Osteocyte (in vitro differentiated cells): ENCODE data around the gene NATD1. TPM values are rescaled to one million over a fixed set of nuclear protein-coding genes. Genes with fewer than 3 reads are reported as not detected.

Experiments used
- DNase-seq: peaks from one replicate; pipeline ENCODE4 v3.0.0; 2021; ENCODE audit warnings: mixed read lengths; ENCODE audit not compliant: unreplicated experiment; ENCODE audit errors: extremely low spot score
- H3K27ac Mint-ChIP-seq: one replicate; pipeline ENCODE4 v1.8.0; 2021; ENCODE audit warnings: mild to moderate bottlenecking, mixed read lengths; ENCODE audit not compliant: unreplicated experiment
- H3K27me3 Mint-ChIP-seq: one replicate; pipeline ENCODE4 v1.8.0; 2021; ENCODE audit warnings: mixed read lengths; ENCODE audit not compliant: unreplicated experiment
- H3K36me3 Mint-ChIP-seq: one replicate; pipeline ENCODE4 v1.8.0; 2021; ENCODE audit warnings: mixed read lengths; ENCODE audit not compliant: unreplicated experiment
- H3K4me1 Mint-ChIP-seq: one replicate; pipeline ENCODE4 v1.8.0; 2021; ENCODE audit warnings: mixed read lengths; ENCODE audit not compliant: unreplicated experiment
- H3K4me3 Mint-ChIP-seq: one replicate; pipeline ENCODE4 v1.8.0; 2021; ENCODE audit warnings: mild to moderate bottlenecking, moderate library complexity, mixed read lengths; ENCODE audit not compliant: unreplicated experiment
- H3K9me3 Mint-ChIP-seq: one replicate; pipeline ENCODE4 v1.8.0; 2021; ENCODE audit warnings: mixed read lengths; ENCODE audit not compliant: unreplicated experiment
- CTCF ChIP-seq: fragments of 200-600 bp; sonication (generic); IDR thresholded peaks from 2 replicates; pipeline ENCODE4 v1.5.0; 2021; ENCODE audit warnings: antibody characterized with exemption, mild to moderate bottlenecking, moderate library complexity
- total RNA-seq: library from RNA; stranded (reverse); gene quantifications from 2 replicates; pipeline ENCODE4 v1.2.1, GENCODE V29; 2021

The NATD1 gene
- total RNA-seq, 1 donor from 2014 or later, result 18.5 TPM

DNA sequence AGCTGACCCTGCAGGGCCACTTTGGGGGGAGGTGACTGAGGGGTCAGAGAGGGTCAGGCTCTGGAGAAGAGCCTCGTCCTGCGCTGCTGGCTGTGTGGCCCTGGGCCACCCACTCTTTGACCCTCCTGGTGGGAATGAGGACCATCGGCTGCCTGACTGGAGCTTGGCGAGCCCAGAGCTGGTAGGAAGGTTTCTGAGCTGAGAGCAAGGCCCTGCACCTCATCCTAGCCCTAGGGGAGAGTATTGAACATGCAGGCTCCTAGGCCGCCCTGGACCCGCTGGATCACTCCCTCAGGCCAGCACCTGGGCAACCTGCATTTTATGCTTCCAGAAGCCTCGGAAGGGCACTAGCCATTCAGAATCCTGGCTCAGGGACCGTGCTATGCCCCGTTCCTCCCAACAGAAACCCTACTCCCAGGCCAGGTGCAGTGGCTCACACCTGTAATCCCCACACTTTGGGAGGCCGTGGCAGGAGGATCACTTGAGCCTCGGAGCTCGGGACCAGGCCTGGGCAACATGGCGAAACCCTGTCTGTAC is 45.8 kb upstream of the NATD1 start:
- TF ChIP-seq CTCF, result no peak
- peaks cover 17% of the 10 kb centered on the region for H3K36me3 Mint-ChIP-seq
- H3K4me3 Mint-ChIP-seq, result no peak overlapping the region
- H3K27me3 Mint-ChIP-seq, result no peaks in the 10 kb centered on the region
- no peak overlapping the region for H3K27ac Mint-ChIP-seq
- H3K4me1 Mint-ChIP-seq, result peaks cover 20% of the 10 kb centered on the region
- no peaks in the 10 kb centered on the region for H3K9me3 Mint-ChIP-seq
- DNase-seq, result no peak

- no peak for TF ChIP-seq CTCF
- Mint-ChIP-seq H3K27ac (no peak overlapping the region), H3K4me1 (peaks cover 20% of the 10 kb centered on the region), H3K4me3 (no peak overlapping the region), H3K36me3 (peaks cover 17% of the 10 kb centered on the region), H3K9me3 (no peaks in the 10 kb centered on the region), H3K27me3 (no peaks in the 10 kb centered on the region)
- DNase-seq, result peak; percentile 88
Observed at GRCh38 chr17:21298056-21298982, 45.1 kb upstream of the NATD1 start.

DNA sequence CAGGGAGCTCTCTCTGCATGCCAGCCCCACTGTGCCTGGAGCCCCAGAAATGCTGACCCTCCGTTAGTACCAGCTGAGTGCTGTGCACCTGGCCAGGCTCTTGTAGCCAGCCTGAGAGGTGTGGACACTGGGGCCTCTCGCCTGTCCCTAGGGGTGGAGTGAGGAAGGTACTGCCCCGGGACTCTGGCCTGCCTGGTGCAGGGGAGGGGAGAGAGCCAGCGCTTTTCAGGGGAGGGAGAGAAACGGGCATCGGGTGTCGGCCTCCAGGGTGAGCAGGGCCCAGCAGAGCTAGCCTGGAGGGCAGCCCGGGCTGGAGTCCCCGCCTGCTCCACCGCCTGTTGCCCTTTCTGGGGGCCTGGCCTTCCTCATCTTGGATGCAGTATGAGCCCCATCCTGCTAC is 44.4 kb upstream of the NATD1 start:
- H3K27me3 Mint-ChIP-seq, result no peaks in the 10 kb centered on the region
- H3K36me3 Mint-ChIP-seq, result peaks cover 14% of the 10 kb centered on the region
- no peaks in the 10 kb centered on the region for H3K9me3 Mint-ChIP-seq
- no peak overlapping the region for H3K27ac Mint-ChIP-seq
- no peak for TF ChIP-seq CTCF
- H3K4me3 Mint-ChIP-seq, result no peak overlapping the region
- H3K4me1 Mint-ChIP-seq, result peaks cover 17% of the 10 kb centered on the region
- DNase-seq, result no peak

- Mint-ChIP-seq H3K36me3 (peaks cover 9% of the 10 kb centered on the region), H3K4me3 (no peak overlapping the region), H3K27me3 (no peaks in the 10 kb centered on the region), H3K9me3 (no peaks in the 10 kb centered on the region), H3K4me1 (peaks cover 15% of the 10 kb centered on the region), H3K27ac (peak overlapping the region; percentile 13)
- peak; percentile 85 for DNase-seq
- TF ChIP-seq CTCF, result no peak
Observed at GRCh38 chr17:21297026-21297520, 43.9 kb upstream of the NATD1 start.
